EL (cell line): Measurements from ENCODE around the gene FAM13B.
"Not testable (repeated sequence)": the region's sequence is repeated elsewhere in the genome, so short reads cannot be mapped to it uniquely, and the experiment has no call there.

Source experiments
- DNase-seq: peaks from one replicate; pipeline ENCODE4 v3.0.0-alpha.2; 2016

FAM13B gene

DNA sequence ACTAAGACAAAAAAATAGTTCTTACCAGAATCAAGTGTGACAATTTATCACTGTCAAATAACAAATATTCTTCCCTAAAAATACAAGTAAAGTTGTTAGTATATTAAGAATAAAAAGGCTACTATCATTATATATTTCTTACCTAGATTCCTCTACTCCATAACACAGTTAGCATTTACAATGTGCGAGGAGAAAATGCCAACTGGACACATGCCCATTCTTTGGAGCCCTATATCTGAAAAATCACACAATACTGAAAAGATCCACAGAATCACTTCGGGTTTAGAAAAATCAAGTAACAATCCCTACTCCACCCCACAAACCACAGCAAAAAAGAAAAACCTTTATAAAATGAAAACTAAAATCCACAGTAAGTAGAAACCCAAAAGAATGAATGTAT lies 72.7 kb downstream of the FAM13B start:
- DNase-seq: no peak

DNA sequence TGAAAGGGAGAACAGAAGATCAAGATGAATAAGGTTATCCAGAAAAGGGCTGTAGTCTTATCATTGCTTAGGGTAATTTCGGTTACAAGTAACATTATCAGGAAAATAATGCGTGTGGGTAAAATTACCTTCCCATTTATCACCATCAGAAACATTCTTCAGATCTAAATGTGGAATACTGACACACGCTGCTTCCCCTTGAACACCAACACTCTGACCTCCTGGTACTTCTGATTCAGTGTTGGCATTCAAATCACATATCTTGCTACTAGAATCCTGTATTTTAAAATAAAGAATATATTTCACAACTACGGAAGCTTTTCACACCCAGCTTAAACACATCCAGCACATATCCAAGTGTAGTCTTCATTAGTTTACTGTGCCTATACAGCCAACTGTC lies 73.4 kb downstream of the FAM13B start:
- DNase-seq: no peak

DNA sequence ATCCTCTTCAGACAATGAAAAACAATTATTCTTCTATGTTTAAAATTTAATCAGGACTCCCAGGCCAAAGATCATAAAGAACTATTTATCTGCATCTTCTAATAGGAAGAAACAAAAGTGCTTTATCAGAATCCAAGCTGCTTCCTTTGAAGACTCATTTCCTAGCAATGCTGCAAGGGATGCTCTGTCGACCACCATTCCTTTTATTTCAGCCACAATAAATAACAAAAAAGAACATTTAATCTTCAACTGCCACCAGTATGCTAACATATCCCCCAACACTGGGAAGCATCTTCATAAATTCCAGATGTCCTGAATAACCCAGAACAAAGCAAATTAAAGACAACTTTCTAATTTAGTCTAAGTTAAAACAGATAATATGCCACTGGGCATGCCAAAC lies 74.9 kb downstream of the FAM13B start:
- DNase-seq: no peak

DNA sequence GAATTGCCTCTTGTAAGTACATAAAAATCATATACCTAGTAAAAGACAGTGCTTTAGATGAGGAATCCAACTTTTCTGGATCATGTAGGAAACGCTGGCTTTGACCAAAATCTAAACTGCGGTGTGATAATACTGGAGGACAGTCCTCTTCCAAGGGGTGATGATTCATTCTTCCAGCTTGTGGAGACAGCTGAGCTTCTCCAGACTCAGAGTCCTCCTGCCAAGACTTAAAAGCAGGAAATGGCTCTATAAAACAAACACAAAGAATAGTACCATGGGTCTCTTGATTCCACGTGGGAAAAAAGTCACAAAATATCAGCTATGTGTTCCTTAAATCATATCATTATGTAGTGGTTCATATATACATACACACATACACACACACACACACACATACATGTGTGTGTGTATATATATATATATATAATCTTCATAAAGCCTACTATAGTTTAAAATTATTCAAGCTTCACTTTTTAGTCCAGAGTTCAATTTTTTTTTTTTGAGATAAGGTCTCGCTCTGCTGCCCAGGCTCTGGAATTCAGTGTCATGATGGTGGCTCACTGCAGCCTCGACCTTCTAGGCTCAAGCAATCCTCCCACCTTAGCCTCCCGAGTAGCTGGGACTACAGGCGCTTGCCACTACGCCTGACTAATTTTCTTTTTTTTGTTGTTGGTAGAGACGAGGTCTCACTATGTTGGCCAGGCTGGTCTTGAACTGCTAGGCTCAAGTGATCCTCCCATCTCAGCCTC lies 78.6 kb downstream of the FAM13B start:
- DNase-seq: peak; percentile 89

DNA sequence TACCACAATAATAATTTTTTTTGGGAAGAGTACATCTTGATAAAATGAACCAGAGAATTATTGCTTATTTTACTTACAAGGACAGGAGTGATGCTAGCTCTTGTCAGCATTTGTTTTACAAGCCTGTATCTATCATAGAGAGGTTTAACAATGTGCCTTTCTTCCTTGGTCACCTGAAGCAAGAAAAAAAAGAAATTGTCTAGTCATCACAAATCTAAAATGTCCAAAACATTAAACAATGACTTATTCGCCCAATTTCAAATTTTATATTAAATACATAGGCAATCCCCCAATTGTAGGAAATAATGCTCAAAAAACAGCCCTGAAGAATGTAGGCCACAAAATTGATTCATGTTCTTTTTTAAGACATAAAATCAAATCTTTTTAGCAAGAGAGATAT lies 87.1 kb downstream of the FAM13B start:
- DNase-seq: no peak

DNA sequence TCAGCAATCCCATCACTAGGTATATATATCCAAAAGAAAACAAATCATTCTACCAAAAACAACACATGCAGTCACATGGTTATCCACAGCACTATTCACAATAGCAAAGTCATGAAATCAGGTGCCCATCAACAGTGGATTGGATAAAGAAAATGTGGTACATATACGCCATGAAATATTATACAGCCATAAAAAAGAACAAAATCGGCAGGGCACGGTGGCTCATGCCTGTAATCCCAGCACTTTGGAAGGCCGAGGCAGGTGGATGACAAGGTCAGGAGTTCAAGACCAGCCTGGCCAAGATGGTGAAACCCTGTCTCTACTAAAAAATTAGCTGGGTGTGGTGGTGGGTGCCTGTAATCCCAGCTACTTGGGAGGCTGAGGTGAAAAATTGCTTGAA lies 88.6 kb downstream of the FAM13B start:
- DNase-seq: not testable (repeated sequence)

DNA sequence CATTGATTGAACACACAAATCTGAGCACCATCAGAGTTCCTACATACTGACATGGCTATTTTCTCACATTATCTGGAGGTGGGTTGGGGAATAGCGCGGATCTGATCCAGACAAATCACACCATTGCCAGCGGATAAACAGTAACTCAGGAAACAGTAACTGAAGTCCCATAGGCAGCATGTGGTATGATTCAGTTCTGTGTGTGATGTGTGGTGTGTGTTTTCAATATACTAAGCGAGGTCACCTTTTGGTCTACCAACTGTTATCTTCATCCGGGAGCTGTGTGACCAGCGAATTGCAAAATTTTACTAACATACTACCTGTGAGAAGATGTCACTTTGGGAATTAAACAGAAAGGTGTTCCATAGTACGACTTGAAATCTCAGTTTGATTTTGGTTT lies 93.5 kb downstream of the FAM13B start:
- DNase-seq: no peak

DNA sequence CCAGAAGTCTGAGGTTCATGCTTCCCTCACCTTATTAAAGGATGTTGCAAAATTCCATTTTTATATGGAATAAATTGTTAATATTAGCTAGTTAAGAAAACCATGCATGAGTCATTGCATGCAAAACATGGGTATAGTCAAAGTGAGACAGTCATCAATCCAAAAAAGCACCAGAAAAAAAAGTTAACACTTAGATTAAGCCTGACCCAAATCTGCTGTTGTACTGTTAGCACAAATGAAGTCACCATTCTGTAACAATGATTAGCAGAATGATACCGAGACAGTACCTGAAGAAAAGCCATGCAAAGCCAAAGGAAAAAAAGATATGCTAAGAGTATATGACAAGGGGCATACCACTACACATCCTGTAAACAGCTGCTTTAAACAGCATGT lies 94.1 kb downstream of the FAM13B start:
- DNase-seq: no peak

DNA sequence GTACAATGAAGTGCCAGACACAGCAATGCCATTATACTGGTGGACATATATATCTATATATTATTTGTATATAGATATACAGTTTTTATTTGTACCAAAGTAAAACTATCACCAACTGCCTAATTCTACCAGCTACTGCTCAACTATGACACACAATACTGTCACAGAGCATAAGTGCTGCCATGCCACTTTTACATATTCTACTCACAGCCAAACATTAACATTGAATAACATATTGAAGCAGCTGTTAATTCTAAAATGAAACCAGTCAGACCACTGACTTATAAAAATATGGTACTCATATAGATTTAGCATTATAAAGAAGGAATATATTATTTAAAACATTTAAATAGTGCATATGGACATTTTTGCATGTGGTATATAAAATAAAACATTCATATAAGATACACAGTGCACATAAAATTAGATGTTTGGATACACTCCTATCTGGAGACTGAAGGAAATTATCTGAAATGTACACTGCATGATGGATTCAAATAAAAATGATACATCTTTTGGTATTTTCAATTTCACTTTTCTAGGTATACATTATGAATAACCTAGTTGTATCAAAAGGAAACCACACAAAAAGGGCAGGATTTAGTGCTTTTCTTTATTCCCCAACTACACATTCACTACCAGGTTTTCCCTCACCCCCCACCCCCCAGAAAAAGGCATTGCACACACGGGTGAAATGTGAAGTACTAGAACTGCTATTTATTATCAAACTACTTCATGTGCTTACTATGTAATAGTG lies 94.7 kb downstream of the FAM13B start:
- no peak for DNase-seq

DNA sequence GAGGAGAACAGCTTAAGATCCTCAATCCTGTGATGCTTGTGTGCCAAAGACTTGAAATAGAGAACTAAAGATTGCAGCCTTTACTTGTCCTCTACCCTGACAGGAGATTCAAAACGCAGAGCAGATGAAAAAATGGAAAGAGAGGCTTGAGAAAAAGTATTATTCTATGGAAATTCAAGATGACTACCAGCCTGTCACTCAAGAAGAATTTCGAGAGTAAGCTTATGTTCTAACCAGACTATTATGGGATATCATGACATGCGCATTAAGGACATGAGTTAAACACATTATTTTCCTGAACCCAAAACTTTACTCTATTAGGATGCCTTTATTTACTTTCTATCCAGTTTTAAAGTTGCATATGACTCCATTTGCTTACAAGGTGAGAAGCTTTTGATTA lies 97.2 kb downstream of the FAM13B start:
- DNase-seq: no peak

DNA sequence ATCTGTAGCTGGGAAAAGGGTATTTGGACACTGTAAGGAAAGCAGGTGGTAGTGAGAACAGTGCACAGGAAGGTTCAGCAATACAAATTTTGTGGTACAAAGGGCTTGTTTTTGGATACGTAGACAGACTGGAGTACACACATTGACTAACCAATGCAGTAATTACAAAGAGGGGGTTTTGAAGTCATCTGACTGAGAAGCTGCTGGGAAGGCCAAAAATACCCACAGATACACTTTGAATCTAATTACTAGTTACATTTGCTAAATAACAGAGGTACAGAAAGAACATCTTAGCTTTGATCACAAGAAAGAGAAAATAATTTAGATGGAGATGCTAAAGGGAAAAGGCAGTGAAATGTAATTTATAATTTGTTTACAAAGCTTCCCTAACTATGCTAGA lies 97.7 kb downstream of the FAM13B start:
- no peak for DNase-seq

DNA sequence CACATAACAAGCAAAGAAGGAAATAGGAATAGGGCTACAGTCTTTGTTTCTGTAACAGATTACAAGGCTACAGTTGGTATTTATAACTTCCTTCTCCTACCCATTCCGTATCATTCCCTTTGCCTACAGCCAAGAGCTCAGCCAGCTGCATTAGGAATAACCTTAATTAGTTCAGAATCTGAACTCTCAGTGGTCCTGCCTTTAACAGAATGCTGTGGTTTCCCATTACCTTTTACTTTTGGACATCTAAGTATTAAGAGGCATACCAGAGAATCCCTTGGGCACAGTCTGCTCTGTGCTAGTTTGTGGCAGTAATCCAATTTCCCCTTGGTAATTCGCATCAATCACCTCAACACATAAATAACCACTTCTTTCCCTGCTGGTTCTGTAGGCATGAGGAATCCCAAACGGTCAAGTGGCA lies 99.4 kb downstream of the FAM13B start:
- no peak for DNase-seq

DNA sequence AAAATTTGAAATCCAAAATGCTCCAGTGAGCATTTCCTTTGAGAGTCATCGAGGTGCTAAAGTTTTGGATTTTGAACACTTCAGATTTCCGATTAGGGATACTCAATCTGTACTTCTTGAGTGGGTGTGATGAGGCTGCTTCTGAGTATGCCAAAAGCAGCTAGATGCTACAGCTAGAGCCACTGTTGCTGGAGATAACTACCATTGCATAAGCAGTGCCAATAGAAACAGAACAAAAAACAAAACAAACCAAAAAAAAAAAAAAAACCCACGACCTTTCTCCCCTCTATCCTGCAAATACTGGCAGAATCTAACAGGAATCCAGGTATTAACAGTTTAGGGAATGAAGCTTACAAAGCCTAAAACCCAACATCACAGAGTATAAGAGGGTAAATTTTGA lies 100.1 kb downstream of the FAM13B start:
- DNase-seq: no peak

DNA sequence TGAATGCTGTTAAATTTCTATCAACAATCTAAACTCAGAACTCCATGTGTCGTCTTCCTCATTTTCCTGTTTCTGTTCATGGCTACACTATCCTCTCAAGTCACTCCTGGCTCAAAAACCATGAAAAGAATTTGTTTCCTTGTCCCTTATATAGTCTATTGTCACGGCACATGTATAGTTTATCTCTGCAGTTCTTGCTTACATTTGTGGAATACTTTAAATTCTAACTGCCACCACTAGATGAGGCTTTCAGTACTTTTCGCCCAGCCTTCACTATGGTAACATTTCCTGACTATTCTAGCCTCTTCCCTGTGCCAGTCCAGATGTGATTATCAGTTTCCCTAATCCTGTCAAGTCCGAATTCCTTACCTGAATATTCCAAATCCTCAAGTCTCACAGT lies 109.0 kb downstream of the FAM13B start:
- no peak for DNase-seq

DNA sequence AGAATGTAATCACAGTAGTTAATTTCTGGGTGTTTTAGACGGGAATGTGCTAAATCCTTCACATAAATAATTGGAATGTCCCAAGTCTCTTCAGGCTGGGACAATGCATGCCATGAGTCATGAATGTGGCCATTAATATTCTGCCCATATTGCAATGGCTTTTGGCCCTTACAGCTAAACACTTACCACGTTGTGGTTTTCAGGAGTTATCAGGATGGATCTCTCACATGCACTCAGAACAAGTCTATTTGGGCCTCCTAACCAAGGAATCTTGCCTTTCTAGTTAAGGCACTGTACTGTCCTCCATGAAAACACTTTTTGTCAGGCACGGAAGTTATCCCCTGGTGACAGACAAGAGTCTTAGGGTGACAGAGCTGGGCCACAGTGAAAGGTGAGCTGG lies 110.9 kb downstream of the FAM13B start:
- DNase-seq: peak; percentile 50

DNA sequence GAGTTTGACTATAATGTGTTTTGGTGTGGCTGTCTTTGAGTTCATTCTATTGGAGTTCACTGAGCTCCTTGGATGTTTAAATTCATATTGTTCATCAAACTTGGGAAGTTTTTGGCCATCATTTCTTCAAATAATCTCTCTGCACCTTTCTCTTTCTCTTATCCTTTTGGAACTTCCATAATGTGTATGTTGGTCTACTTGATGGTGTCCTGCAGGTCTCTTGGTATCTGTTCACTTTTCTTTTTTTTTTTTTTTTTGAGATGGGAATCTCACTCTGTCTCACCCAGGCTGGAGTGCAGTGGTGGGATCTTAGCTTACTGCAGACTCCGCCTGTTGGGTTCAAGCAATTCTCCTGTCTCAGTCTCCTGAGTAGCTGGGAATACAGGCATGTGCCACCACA lies 116.0 kb downstream of the FAM13B start:
- no peak for DNase-seq

DNA sequence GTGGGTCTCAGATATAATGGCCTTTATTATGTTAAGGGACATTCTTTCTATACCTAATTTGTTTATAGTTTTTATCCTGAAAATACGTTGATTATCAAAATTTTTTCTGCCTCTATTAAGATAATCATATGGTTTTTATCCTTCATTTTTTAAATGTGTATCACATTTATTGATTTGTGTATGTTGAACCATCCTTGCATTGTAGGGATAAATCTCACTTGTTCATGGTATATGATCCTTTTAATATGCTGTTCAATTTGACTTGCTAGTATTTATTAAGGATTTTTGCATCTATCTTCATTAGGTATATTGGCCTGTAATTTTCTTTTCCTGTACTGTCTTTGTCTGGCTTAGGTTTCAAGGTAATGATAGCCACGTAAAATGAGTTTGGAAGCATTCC lies 118.1 kb downstream of the FAM13B start:
- DNase-seq: no peak

DNA sequence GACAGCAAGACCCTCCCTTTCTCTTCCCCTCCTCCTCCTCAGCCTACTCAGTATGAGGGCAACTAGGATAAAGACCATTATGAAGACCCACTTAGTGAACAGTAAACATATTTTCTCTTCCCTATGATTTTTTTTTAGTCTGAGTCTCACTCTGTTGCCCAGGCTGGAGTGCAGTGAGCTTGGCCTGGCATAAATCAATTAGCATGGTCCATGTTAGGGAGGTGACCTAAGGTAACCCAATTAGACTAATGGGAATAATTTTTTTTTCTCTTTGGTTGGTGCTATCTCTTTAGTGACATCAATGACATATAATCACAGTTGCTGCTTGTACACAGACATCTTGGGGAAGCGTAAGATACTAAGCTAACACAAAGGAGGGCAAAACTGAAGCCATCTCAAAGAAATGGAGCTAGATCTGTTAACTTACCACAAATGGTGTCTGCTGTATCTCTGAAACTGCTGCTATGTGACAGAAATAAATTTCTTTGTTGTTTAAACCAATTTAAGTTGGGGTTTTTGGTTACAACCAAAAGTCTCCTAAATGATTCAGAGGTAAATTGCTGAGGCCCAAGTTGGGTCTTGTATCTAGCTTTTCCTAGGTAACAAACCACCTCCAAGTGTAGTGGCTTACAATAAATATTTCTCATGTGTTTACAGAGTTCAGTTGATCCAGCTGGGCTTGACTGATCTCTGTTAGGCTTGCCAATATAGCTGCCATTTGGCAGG lies 130.3 kb downstream of the FAM13B start:
- DNase-seq: no peak

DNA sequence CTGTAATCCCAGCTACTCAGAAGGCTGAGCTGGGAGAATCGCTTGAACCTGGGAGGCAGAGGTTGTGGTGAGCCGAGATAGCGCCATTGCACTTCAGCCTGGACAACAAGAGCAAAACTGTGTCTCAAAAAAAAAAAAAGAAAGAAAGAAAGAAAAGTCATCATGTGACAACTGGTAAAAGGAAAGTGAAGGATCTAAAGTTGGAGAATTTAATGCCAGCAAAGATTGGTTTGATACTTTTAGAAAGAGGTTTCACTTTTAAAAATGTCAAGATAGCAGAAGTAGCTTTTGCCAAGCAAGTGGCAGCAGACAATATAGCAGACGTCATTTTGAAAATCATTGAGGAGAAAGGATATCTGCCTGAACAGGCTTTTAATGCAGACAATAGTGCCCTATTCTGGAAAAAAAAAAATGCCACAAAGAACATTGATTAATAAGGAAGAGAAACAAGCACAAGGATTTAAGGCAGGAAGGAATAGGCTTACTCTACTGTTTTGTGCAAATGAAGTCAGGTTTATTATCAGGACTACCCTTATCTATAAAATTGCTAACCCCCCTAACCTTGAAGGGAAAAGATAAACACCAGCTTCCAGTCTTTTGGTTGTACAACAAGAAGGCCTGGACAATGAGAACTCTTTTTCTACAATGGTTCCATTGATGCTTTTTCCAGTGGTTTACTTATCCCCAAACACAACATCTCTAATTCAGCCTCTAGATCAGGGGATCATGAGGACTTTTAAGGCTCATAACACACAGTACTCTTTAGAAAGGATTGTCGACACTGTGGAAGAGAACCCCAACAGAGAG lies 131.7 kb downstream of the FAM13B start:
- no peak for DNase-seq

DNA sequence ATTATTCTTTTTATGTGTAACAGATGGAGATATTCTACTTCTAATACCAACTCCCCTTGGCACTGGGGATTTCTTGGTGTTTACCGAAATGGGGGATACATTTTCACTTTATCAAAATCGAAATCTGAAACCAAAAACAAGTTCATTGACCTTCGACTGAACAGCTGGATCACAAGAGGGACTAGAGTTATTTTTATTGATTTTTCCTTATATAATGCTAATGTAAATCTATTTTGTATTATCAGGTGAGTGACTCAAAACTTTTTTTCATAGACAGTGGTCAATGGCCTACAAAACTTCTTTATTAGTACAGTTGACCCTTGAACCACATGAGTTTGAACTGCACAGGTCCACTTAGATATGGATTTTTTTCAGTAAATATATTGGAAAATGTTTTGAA lies 133.4 kb downstream of the FAM13B start:
- no peak for DNase-seq

DNA sequence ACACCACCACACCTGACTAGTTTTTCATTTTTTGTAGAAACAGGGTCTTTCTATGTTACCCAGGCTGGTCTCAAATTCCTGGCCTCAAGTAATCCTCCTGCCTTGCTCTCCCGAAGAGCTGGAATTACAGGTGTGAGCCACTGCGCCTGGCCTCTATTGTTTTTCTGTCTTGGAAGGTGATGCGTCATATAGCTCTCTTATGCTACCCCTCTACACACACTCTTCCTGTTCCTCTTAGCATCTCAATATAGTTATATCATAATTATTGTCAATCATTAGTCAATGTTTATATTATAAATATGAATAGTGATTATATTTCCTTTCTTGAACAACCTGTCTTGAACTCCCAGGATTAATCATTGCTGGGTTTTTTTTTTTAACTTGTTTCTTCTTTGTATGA lies 136.3 kb downstream of the FAM13B start:
- DNase-seq: no peak

DNA sequence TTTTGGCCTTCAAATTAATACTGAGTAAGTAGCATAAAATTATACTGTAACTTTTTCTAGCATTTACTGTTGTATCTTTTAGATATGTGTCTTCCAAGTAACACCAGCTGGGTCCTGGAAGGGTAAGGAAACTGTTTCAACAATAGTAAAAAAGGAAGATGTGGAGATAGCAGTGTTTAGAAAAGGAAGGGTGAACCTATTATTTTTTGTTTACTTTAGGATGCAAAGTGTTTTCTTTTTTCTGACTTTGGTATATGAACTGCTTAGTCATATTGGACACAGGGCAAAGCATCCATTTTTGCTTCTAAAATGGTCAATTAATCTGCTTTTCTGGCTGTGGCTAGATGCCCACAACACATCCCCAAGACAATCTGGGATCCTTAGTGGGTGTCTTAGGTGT lies 138.3 kb downstream of the FAM13B start:
- DNase-seq: no peak

DNA sequence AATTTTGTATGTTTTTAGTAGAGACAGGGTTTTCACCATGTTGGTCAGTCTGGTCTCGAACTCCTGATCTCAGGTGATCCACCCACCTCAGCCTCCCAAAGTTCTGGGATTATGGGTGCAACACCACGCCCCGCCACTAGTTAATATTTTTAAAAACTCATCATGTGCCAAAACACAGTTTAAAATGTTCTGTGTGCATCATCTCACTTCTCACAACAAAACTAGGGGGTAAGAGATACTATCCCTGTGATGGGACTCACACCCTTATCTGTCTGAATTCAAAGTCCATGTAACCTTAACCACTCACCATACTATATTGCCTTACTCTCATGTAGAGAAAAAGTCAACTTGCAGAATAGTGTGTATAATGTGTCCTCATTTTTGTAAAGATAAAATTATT lies 141.0 kb downstream of the FAM13B start:
- DNase-seq: no peak
